ENCODE results near the gene FAR1.
"Not testable (repeated sequence)": the region's sequence is repeated elsewhere in the genome, so short reads cannot be mapped to it uniquely, and the experiment has no call there.

FAR1 gene, protein sequence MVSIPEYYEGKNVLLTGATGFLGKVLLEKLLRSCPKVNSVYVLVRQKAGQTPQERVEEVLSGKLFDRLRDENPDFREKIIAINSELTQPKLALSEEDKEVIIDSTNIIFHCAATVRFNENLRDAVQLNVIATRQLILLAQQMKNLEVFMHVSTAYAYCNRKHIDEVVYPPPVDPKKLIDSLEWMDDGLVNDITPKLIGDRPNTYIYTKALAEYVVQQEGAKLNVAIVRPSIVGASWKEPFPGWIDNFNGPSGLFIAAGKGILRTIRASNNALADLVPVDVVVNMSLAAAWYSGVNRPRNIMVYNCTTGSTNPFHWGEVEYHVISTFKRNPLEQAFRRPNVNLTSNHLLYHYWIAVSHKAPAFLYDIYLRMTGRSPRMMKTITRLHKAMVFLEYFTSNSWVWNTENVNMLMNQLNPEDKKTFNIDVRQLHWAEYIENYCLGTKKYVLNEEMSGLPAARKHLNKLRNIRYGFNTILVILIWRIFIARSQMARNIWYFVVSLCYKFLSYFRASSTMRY

DNA sequence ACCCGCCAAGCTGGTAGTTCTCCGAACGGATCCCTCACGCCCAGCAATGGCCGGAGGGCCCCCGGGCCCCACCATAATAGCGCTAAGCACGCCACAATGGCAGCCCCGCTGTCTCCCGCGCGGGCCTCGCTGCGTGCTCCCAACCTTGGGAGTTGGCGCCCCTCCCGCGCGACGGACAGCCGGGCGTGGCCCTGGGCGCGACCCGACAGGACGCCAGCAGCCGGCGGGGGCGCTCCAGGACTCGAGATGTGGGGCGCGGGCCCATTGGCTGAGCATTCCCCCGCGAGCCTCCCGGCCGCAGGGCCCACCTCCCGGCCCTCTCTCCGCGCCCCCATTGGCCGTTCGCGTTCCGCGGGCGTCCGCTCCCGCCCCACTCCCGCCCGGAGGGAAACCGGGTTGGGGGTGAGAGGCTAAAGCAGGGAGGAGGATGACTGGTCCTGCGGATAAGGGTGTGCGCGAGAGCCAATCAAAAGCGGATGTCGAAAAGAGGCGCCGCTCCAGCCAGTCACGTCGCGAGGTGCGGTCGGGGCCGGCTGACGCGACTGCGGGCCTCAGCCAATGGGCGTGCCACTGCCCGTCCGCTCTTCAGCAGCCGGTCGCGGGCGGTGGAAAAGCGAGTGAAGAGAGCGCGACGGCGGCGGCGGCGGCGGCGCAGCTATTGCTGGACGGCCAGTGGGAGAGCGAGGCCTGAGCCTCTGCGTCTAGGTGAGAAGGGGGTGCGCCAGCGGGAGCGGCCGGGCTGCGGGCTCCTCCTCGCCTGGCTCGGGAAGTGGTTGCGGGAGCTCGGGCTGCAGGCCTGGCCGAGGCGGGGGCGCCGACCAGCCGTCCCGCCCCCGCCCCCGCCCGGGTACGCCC lies at the start of gene FAR1:
TSS of gene FAR1 (plus strand) at position 567 of the 855 bp plus-strand sequence. CDS start 26,098 bp downstream, outside the sequence.
- DNase-seq (ENCODE audit: low spot score), result peak; percentile 34

DNA sequence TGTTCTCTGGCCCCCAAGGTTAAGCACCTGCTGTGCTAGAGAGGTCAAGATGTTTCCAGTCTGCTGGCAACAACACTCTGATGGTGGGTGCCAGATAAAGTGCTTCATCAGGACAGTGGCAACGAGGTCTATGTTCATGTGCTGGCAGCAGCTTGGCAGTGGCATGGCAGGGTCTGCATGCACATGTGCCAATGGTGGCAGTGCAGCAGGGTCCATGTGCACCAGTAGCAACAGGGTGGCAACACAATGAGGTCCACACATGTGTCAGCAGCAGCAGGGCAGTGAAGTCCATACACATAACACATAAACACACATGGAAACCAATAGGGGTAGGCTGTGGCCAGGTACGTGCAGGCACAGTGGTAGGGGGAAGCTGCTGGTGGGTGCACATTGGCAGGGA lies 48.4 kb upstream of the FAR1 start:
- DNase-seq (ENCODE audit: low spot score), result no peak

DNA sequence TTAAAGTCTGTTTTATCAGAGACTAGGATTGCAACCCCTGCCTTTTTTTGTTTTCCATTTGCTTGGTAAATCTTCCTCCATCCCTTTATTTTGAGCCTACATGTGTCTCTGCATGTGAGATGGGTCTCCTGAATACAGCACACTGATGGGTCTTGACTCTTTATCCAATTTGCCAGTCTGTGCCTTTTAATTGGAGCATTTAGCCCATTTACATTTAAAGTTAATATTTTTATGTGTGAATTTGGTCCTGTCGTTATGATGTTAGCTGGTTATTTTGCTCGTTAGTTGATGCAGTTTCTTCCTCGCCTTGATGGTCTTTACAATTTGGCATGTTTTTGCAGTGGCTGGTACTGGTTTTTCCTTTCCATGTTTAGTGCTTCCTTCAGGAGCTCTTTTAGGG lies 41.6 kb upstream of the FAR1 start:
- not testable (repeated sequence) for DNase-seq (ENCODE audit: low spot score)

DNA sequence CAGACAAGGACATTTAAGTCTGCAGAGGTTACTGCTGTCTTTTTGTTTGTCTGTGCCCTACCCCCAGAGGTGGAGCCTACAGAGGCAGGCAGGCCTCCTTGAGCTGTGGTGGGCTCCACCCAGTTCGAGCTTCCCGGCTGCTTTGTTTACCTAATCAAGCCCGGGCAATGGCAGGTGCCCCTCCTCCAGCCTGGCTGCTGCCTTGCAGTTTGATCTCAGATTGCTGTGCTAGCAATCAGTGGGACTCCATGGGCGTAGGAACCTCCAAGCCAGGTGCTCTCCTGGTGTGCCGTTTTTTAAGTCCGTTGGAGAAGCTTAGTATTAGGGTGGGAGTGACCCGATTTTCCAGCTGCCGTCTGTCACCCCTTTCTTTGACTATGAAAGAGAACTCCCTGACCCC lies 39.8 kb upstream of the FAR1 start:
- not testable (repeated sequence) for DNase-seq (ENCODE audit: low spot score)

DNA sequence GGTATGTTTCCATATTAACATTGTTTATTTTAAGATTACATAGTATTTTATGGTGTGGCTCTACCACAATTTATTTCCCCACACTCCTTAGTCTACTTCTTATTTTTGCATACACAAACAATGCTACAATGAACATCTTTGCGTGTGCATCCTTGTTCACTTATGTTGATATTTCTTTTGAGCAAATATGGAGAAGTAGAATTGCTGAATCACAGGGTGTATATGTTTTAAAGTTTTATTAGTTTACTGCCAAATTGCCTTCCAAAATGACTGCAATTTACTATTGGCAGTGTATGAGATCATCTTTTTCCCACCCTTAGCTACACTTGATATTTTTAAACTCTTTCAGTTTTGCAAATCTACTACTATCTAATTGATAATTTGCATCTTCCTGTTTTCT lies 38.7 kb upstream of the FAR1 start:
- no peak for DNase-seq (ENCODE audit: low spot score)

DNA sequence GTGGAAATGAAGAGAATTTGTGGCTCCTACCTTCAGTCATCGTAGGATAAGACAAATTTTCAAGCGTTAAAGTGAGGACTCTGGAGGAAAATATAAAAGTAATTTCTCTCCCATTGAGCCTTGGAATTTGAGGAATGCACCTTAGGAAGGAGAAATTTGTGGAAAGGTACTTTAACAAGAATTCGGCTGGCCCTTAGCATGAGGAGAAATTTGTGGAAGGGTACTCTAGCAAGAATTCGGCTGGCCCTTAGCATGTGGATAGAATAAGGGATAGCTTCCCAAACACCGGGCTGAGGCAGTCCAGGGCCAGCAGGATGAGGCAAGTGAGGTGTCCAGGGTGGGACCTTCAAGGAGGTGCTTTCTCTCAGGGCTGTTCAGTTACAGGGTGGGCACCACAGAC lies 33.2 kb upstream of the FAR1 start:
- DNase-seq (ENCODE audit: low spot score), result no peak

DNA sequence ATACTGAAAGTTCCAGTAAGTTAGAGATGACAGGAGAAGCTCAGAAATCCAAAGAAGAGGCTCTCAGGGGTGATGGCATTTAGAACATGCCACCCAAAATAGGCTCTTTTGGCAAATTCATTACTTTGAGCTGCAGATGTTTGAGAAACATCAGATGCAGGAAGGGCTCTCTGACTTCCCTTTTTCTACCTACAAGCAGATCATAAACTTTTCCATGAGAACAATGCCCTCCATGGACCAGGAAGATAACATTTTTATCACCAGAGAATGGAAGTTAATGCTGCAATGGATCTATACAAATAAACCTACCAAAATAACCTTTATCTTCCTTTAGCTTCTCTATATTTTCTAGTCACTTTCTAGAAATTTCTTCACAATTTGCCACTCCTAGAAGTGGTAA lies 32.7 kb upstream of the FAR1 start:
- no peak for DNase-seq (ENCODE audit: low spot score)

DNA sequence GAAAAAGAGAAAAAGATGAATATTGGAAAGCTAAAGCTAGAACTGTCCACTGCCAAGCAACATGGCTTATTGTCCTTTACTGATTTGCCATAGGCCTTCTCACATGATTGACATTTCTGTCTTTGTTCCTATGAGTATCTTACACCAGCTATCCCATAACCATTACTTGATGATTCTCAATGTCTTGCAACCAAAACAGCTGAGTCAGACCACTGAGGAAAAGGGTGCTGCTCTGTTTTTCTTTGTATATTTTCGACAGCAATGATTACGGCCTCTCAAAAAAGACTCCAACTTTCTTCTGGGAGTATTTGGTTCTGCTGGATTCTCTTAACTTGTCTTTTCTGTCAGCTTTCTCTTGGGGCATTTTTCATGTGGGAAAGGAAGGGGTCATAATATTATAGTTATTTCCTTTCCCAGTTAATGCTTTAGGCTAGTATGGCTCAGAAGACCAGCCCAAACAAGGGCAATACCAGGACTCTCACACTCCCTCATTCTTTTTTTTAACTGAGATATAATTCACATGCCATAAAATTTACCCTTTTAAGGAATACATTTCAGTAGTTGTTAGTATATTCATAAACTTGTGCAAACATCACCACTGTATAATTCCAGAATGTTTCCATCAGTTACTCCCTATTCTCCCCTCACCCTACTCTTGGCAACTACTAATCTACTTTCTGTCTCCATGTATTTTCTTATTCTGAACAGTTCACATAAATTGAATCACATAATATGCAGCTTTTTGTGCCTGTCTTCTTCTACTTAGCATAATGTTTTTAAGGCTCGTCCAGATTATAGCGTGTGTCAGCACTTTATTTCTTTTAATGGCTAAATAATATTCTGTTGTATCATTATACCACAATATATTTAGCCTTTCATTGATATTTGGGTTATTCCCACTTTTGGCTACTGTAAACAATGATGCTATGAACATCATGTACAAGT lies 31.1 kb upstream of the FAR1 start:
- DNase-seq (ENCODE audit: low spot score), result no peak

DNA sequence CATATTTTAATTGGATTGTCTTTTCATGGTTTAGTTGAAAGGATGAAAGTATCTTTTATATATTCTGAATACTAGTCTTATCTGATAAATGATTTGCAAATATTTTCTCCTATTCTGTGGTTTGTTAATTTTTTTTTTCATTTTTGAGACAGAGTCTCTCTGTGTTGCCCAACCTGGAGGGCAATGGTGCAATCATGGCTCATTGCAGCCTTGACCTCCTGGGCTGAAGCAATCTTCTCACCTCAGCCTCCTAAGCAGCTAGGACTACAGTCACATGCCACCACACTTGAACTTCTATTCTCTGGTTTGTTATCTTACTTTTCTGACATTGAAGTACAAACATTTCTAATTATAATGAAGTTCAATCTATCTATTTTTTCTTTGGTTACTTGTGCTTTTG lies 30.0 kb upstream of the FAR1 start:
- no peak for DNase-seq (ENCODE audit: low spot score)

DNA sequence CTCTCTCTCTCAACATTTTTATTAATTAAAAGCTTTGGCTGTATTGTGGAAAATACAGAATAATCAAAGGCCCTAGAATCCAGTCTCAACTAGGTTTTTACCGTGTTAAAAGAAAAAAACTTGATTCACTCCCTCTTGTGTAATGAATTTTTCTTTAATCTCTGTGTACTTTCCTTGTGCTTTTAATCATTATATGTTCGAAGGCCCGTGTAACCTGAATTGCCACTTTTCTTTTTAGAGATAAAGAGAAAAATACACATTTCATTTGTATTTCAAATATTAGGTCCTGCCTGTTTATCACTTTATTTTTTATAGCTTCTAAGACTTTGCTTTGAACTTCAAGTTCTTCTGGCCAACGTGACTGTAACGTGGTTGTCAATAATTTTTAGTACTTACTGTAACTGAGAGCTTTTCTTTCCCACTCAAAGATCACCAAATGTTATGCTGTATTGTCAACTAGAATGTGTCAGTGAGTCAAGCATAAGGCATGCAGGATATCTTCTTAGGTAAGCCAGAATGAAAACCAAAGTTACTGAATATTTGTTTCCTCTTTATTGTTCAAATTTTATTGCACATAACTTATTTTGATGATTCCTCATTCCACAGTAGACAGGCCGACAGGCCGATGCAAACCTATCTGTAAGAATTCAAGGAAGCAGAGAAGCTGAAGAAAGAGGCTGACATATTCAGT lies 23.3 kb upstream of the FAR1 start:
- no peak for DNase-seq (ENCODE audit: low spot score)

DNA sequence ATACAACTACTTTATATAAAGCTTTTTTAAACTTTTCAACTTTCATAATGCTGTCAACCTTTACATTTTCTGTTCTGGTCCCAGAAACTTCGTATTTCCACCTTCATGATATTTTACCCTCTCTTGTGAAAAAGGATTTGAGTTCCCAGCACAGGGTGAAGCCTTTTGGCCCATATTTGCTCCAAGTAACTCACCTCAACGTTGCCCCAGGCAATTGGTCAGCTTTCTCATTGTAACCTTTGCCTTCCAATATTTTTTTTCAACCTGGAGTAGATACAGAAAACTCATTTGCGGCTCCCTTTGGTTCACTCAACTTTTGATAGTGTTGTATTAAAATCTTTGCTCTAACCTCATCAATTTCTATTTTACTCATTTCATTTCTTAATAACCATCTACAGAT lies 21.1 kb upstream of the FAR1 start:
- no peak for DNase-seq (ENCODE audit: low spot score)

DNA sequence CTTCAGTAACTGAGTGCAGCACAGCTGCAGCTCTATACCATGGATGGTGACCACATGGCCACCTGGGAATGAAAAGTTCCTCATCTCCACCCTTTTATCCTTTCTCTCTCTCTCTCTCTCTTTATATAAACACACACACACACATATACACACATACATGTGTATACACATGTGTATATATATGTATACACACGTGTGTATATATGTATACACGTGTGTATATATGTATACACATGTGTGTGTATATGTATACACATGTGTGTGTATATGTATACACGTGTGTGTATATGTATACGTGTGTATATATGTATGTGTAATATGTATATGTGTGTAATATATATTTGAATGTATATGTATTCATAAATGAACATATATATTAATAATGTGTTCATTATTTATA lies 18.8 kb upstream of the FAR1 start:
- no peak for DNase-seq (ENCODE audit: low spot score)

DNA sequence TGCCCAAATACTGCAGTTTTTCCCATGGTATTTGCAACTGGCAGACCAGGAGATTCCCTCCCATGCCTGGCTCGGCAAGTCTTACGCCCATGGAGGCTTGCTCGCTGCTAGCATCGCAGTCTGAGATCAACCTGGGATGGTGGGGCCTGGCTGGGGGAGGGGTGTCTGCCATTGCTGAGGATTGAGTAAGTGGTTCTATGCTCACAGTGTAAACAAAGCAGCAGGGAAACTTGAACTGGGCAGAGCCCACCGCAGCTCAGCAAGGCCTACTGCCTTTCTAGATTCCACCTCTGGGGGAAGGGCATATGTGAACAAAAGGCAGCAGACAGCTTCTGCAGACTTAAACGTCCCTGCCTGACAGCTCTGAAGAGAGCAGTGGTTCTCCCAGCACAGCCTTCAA lies 17.0 kb upstream of the FAR1 start:
- not testable (repeated sequence) for DNase-seq (ENCODE audit: low spot score)

DNA sequence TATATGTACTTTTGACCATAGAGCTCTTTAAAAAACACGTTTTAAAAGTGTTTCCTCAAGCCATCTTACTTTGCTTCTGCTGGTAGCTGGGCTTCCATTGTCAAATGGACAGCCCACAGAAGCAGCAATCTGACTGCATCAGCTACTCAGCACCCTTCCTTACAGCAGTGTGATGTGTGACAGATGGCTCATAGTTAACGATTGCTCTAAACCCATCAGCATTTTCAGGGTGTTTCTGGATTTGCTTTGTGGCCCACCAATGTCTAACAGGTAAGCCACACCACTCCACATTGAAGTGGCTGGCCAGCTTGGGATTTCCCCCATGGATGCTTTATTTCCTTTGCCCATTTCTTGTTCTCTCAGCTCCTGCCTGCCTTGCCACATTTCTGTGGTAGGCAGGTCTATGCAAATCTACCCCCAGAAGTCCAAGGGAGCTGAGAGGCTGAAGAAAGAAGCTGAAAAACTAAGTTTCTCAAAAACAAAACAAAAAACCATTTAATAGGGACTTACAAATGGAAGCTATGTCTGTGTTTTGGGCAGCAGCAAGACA lies 7.3 kb upstream of the FAR1 start:
- no peak for DNase-seq (ENCODE audit: low spot score)

DNA sequence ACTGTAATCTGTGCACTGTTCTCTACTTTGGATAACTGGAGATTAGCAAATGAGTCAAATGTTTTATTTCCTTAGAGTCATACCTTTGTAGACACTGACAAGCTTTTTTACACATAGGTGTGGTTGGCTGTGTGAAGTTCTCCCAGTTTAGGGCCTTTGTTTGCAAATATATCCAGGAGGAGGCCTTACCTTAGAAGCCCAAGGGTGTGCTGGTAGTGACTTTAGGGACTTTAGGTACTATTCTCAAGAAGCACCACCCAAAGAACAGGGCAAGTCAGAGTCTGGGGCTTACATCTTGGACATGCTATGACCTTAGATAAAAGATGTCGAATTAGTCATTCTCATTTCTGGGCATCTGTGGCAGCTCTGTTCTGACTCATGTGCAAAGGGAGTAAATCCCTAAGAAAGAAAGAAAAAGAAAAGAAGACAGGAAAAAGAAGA lies 4.8 kb upstream of the FAR1 start:
- no peak for DNase-seq (ENCODE audit: low spot score)

DNA sequence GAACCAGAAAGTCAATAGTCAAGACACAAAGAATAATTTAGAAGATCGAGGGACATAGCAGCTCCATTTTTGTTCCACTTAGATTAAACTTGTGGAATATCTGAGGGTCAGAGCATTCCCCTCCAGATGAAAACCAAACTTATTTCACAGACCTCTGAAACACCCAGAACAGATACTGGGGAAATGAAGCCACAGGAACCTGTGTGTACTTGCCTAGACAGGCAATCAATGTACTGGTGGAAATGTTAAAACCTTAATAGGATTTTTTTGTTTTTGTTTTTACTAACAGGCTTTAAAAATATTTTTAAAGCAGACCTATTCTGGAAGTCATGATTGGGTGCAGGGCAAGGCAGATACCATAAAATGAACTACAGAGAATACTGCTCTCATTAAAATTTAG lies 4.1 kb upstream of the FAR1 start:
- no peak for DNase-seq (ENCODE audit: low spot score)

DNA sequence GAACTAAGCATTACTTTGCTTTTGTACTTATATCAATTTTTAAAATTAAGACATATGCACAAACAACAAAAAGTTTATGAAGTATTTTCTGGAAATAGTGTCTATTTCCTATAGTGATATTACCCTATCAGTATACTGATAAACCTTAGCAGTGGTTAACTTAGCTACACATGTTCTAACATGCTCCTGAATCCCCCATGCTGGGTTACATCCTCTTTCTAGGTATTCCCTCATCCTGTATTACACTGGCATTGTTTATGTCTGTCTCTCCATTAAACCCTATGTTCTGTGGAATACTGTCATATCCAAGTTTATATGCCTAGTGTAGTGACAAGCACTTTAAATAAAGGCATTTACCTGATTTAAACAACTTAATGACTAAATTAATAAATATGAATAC lies 1.8 kb upstream of the FAR1 start:
- DNase-seq (ENCODE audit: low spot score), result no peak

DNA sequence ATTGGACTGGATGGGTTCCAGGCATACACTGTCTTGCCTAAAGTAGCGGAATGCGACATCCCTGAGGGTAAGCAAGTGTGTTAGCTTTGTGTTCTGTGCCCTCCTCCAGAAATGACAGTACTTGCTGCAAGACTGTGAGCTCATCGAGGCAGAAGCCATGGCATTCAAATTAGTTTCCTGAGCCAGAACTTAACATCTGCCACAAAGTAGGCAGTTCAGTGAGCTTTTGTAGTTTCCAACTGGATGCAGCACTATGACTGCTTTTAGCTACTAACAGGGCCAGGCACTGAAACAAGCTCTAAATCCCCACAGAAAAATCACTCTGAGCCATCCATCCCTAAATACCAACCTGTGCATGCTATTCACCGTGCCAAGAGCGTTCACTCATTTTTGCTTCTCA lies 1.2 kb upstream of the FAR1 start:
- DNase-seq (ENCODE audit: low spot score), result no peak

DNA sequence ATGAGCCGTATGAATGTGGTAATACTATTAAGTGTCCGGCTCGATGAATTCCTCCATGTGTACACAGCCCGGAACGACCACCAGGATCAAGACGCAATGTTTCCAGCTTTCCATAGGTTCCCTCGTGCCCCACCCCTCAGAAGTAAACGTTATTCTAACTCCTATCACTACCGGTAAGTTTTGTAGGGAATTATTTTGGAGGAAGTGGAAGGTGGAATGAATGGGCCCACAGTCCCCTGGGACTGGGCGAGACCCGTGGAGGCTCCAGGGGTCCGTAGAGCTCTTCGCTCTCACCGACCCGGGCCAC lies 720 bp upstream of the FAR1 start:
- DNase-seq (ENCODE audit: low spot score), result no peak

DNA sequence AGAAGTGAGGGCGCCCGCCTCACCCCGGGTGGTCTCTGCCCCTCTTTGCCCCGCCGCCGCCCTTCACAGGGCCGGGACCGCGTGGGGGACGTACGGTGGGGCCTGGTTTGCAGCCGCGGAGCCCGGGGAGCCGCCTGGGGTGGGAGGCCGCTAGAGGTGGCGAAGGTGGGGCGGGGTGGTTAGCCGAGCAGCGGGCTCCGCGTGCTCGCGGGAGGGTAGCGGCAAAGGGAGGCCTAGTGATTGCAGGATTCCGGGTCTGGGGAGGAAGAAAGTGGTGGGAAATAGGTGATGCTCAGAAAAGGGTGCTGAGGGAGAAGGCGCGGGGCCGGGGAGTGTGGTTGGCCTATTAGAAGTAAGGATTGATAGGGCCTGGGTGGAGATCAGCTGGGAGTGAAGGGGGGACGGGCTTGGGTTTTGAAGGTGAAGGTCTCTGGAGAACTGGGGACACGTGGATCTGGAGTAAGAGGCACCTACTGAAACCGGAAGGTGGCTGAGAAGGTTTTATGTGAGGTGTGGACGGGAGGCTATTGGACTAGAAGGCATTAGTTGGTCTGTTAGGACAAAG lies 571 bp downstream of the FAR1 start:
- no peak for DNase-seq (ENCODE audit: low spot score)
